ENCODE results near the gene RAI1. TPM values are rescaled to one million over a fixed set of nuclear protein-coding genes. Genes with fewer than 3 reads are reported as not detected.
A peak's percentile ranks its signal among the peaks of the same experiment; 100 is the strongest.

Gene RAI1
- total and polyA plus RNA-seq, 2 of the 13 experiments (the other 11 are each of a cell fraction or from before 2014, with no cell fraction given), result 3.4 to 5.2 TPM

- peak; percentile 57; the same call in 1 of the 2 replicates for TF ChIP-seq TARDBP (CRISPR knock-in tag; IDR thresholded peaks at IDR 0.05)
- no peak for TF ChIP-seq KIAA2018 (CRISPR knock-in tag; IDR thresholded peaks at IDR 0.05; ENCODE audit: borderline replicate concordance)
- TF ChIP-seq NFYC (CRISPR knock-in tag; IDR thresholded peaks at IDR 0.05), result peak; percentile 26; the same call in 1 of the 2 replicates
- TF ChIP-seq SALL1 (CRISPR knock-in tag; IDR thresholded peaks at IDR 0.05), result peak; percentile 11; the same call in 1 of the 2 replicates
- peak; percentile 53; the same call in 1 of the 2 replicates for TF ChIP-seq ZNF430 (CRISPR knock-in tag; IDR thresholded peaks at IDR 0.05)
- TF ChIP-seq TFDP2 (CRISPR knock-in tag; IDR thresholded peaks at IDR 0.05), result peak; percentile 53; the same call in 1 of the 2 replicates
- peak; percentile 83 for TF ChIP-seq MED1 (CRISPR knock-in tag; IDR thresholded peaks at IDR 0.05)
- TF ChIP-seq ZNF503 (CRISPR knock-in tag; IDR thresholded peaks at IDR 0.05), result no peak; the same call in 1 of the 2 replicates
- no peak for TF ChIP-seq GPN1 (CRISPR knock-in tag; IDR thresholded peaks at IDR 0.05; ENCODE audit: borderline replicate concordance)
- TF ChIP-seq RBM22 (optimal IDR thresholded peaks at IDR 0.05; ENCODE audit: low read length), result peak; percentile 72
- TF ChIP-seq DR1 (CRISPR knock-in tag; IDR thresholded peaks at IDR 0.05), result peak; percentile 13; the same call in 1 of the 2 replicates
- TF ChIP-seq MAF1 (CRISPR knock-in tag; IDR thresholded peaks at IDR 0.05; ENCODE audit: borderline replicate concordance), result 0 out of 2 replicates have a peak, but pooled peaks have one; percentile 25
- TF ChIP-seq SMAD3 (CRISPR knock-in tag; IDR thresholded peaks at IDR 0.05), result peak; percentile 52; the same call in 1 of the 2 replicates
- 0 out of 2 replicates have a peak, but pooled peaks have one; percentile 9 for TF ChIP-seq TBX3 (IDR thresholded peaks at IDR 0.05; ENCODE audit: borderline replicate concordance)
- no peak for TF ChIP-seq CEBPB (IDR thresholded peaks at IDR 0.05; ENCODE audit: borderline replicate concordance, low read depth, low read length)
- TF ChIP-seq RARA (CRISPR knock-in tag; IDR thresholded peaks at IDR 0.05), result peak; percentile 92
- TF ChIP-seq HDAC2 (CRISPR knock-in tag; IDR thresholded peaks at IDR 0.05), result peak; percentile 14; the same call in 1 of the 2 replicates
- peak; percentile 91 for TF ChIP-seq SKI (IDR thresholded peaks at IDR 0.05; ENCODE audit: partially characterized antibody)
- TF ChIP-seq ZFX (CRISPR knock-in tag; IDR thresholded peaks at IDR 0.05; ENCODE audit: low read depth), result peak; percentile 39
These were observed 142.3 kb downstream of the RAI1 start (continued) for GRCh38 chr17:17823433-17824118.

All from HepG2 (cell line).